DMS53 treated with DMSO at 0.1 percent for 48 hours (cell line): ENCODE results near the gene RANBP9.

Source experiments
- DNase-seq: peaks from one replicate; lab custom pipeline; 2025; ENCODE audit not compliant: unreplicated experiment; lab: John Stamatoyannopoulos, UW

The RANBP9 gene

DNA sequence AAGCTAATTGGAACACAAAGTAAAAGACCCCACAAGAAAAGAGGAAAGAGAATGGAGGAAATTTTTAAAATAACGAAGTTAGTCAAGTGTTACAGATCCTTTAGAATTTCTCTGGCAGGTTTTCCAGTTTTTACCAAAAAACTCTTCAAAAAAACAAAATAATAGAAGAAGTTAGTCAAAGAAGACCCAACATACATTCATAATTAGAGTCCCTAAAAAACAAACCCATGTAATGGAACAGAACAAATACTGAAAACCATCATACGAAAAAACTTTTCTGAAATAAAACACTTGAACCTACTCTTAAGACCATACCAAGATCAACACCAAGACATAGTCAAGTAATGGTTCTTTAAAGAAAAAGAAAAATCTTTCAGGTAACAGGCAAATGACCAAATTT lies 31.6 kb downstream of the RANBP9 start:
- no peak for DNase-seq

DNA sequence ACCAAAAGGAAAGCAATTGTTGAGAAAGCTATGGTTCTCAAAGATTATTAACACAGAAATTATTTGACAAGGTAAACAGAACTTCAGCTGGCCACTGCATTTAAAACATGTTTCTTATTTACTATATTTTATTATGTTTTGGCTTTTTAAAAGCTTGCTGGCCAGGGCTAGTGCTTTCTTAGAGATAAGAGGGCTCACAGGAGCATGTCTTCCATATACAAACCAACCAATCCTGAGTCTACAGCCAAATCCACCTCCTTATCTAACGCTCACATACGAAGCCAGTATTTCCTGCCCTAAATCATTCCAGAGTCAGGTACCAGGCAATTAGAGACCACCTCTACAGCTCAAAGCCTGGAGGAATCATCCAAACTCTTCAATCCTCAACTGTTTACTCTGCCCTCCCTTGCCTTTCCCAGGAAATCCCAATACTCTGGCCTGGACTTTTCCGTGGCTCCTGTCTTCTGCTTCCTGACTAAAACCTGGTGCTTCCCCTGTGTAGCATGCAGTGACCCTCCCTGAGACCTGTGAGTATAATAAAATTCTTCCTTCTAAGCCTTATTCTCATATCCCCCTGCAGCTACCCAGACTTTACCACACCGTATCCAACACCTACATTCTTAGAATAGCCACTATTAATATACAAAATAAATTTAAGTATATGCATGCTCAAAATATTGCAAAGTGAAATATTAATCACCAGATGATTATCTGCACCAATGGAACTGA lies 33.2 kb downstream of the RANBP9 start:
- DNase-seq, result no peak

DNA sequence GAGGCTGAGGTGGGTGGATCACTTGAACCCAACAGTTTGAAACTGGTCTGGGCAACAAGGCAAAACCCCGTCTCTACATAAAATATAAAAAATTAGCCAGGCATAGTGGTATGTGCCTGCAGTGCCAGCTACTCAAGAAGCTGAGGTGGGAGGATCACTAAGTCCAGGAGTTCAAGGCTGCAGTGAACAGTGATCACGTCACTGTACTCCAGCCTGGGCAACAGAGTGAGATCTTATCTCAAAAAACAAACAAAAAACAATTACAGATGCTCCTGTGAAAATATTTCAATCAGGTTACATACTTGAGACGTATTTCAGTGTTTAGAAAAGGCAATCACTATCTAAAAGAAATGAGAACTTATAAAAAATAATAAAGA lies 33.8 kb downstream of the RANBP9 start:
- no peak for DNase-seq

DNA sequence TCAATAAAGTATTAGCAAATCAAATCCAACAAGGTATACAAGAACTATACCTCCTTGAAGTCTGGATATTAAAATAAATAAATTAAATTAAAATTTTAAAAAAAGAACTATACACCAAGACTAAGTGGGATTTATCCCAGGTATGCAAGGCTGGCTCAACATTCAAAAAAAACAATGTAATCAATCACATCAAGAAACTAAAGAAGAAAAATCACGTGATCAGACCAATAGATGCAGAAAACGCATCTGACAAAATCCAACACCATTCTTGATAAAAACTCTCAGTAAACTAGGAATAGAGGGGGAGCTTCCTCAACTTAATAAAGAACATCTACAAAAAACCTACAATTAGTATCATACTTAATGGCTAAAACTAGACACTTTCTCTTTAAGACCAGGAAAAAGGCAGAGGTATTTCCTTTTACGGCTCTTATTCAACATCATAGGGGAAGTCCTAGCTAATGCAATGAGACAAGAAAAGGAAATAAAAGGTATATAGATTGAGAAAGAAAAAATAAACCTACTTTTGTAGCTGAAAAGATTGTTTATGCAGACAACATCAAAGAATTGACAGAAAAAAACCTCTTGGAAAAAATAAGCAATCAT lies 35.0 kb downstream of the RANBP9 start:
- no peak for DNase-seq

DNA sequence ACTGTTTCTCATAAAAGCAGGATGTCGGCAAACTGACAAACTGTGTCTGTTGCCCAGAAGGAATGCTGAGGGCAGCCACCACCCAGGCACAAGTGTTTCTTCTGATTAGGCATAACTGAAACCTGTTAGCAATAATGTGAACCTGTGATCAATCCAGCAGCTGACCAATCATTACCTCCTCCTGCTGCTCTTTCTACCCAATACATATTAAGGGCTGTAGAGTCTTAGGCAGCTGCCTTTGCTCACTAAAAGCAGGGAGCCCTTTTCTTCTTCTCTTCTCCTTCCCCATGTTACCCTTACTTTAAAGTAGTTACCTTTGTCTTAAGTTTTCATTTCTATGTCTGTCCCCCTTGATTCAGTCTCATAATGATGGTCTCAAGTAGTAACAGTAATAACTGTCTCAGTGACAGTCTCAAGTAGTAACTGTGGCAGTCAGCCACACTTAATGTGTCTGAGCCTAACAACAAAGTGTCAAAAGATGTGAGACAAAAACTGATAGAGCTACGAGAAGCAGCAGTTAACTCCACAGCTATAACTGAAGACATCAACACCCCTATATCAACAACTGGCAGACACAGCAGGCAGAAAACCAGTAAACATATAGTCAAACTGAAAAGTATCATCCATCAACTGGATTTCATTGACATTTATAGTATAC lies 37.0 kb downstream of the RANBP9 start:
- DNase-seq, result no peak

DNA sequence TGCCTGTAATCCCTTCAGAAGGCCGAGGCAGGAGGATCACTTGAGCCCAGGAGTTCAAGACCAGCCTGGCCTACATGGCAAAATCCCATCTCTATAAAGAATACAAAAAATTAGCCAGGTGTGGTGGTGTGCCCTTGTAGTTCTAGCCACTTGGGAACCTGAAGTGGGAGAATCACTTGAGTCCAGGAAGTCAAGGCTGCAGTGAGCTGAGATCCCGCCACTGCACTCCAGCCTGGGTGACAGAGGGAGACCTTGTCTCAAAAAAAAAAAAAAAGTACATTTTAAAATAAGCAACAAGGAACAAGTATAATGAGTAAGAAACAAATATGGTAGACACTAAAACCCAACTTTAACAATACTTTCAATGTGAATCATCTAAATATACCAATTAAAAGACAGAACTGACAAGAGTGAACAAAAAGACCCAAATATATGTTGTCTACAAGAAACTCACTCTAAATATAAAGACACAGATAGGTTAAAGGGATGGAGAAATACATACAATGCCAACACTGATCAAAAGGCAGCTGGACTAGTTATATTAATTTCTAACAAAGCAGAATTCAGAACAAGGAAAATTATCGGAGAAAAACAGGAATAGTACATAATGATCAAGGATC lies 37.7 kb downstream of the RANBP9 start:
- no peak for DNase-seq

DNA sequence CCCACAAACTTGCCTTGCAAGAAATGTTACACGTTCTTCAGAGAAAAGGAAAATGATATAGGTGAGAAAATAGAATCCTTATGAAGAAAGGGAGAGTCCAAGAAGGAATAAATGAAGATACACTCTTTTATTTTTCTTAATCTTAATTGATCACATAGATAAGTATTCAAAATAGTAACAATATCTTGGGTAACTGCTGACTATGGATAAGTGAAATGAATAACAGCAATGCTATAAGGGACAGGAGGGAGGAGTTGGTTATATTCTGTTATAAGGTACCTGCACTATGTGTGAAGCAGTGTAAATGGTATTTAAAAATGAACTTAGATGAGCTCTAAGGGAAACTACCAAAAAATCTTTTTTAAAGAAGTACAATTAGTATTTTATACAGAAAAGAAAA lies 38.3 kb downstream of the RANBP9 start:
- no peak for DNase-seq

DNA sequence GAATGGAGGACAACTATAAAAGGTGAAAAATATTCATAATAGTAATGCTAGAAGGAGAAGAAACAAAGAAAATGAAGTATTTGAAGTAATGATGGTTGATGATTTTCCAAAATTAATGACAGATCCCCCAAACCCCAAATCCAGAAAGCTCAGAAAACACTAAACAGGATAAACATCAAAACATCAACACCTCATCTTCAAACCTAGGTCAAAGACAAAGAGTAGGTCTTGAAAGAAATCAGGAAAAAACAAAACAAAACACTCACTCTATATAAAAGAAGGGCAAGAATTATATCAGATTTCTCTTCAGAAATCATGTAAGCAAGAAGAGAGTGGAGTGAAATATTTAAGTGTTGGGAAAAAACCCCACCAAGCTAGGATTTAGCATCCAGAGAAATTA lies 38.7 kb downstream of the RANBP9 start:
- no peak for DNase-seq

DNA sequence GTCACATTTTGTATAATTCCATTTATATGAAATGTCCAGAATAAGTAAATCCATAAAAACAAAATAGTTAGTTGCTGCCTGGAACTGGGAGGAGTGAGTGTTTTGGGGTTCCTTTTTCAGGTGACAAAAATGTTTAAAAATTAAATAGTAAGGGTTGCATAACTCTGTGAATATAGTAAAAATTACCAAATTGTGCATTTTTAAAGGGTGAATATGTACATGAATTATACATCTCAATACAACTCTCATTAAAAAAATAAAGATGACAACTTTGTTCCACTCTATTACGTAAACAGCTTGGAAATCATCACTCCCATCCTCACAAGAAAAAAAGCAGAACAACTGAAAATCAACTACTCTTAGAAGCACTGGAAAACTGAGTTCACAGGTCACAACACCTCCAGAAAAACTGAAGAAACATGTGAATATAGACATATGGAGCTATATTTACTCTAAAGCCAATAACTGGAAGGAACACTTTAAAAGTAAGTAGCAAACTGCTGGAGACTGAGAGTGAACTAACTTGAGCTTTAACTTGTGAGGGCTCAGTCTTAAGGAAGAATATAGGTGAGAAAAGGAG lies 40.0 kb downstream of the RANBP9 start:
- DNase-seq, result no peak

DNA sequence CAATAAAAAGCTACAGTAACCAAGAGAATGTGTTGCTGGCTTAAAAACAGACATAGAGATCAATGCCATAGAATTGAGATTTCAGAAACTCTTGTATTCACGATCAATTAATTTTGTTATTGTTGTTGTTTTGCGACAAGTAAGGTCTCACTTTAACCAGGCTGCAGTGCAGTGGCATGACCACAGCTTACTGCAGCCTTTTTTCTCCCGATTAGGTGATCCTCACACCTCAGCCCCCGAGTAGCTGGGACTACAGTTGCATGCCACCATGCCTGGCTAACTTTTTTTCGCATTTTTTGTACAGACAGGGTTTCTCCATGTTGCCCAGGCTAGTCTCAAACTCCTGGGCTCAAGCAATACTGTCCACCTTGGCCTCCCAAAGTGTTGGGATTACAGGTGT lies 42.2 kb downstream of the RANBP9 start:
- no peak for DNase-seq

DNA sequence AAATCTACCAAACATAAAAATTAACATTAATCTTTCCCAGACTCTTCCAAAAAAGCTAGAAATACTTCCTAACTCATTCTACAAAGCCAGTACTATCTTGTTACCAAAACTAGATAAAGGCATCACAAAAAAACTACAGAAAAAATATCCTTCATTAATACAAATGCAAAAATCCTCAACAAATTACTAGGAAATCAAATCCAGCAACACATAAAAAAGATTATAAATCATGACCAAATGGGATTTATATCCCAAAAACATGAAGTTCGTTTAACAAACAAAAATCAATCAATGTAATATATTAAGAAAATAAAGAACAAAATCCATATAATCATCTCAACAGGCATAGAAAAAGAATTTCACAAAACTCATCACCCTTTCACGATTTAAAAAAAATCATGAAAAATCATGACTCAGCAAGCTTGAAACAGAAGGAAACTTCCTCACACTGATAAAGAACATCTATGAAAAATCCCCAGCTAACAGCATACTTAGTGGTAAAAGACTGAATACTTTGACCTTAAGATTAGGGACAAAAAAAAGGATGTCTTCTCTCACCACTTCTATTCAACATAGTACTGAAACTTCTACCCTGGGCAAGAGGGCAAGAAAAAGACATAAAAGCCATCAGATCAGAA lies 43.2 kb downstream of the RANBP9 start:
- DNase-seq, result no peak

DNA sequence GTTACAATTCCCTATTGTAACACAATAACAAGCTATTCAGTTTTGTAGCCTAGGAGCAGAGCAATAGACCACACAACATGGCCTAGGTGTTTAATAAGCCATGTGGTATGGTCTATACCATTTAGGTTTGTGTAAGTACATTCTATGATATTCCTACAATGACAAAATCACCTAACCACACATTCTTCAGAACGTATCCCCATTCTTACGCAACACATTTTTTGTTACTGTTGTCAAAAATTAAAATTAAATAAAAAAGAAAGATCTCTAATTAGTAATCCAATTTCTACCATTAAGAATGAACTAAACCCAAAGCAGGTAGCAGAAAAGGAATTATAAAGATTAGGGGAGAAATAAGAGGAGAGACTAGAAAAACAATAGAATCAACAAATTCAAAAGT lies 44.0 kb downstream of the RANBP9 start:
- DNase-seq, result no peak

DNA sequence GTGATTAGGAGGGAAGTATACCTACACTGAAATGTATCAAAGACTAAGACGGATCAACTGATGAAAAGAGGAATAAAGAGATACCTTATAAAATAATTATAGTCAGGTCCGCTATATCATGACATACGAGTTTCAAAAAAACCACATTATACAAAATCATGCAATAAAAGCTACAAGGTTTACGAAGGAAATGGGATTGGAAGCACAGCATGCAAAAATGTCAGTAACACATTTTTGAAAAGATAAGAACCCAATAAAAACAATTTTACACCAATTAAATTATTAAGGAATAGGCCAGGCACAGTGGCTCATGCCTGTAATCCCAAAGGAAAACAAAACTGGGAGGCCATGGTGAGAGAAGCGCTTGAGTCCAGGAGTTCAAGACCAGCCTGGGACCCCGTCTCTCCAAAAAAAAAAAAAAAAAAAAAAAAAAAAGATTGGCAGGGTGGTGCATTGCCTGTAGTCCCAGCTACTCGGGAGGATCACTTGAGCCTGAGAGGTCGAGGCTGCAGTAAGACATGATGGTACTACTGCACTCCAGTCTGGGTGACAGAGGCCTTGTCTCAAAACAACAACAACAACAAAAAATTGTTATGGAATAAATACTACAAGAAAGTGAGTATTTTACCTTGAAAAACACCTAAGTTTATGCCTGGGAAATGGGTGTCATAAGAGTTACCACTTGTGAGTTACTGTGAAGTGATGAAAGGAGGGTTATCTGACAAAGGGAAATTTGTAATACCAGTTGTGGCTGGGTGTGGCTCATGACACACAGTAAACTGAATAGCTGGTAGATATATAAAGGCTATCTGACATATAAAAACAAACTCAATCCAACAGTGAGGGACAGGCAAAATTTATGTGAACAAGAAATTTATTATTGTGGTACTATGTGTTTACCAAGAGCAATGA lies 45.2 kb downstream of the RANBP9 start:
- DNase-seq, result no peak

DNA sequence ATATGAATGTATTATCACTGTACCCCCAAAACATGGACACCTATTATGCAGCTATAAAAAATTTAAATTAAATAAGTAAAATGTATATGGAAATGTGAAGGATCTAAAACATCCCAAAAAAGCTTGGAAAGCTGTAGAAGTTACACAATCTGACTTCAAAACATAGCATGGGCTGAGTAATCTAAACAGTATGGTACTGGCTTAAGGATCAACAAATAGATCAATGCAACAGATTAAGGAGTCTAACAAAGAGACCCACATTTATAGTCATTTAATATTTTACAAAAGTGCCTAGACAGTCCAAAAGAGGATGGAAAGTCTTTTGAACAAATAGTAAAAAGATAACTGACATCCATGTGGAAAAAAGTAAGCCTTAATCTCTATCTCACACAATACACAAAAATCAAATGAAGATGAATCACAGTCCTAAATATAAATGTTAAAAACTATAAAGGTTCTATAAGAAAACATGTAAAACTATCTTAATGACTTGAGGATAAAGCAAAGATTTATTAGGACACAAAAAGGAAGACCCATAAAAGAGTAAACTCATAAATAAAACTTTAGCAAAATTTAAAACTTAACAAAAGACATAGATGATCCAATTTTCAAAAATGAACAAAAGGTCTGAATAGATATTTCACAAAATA lies 46.8 kb downstream of the RANBP9 start:
- no peak for DNase-seq

DNA sequence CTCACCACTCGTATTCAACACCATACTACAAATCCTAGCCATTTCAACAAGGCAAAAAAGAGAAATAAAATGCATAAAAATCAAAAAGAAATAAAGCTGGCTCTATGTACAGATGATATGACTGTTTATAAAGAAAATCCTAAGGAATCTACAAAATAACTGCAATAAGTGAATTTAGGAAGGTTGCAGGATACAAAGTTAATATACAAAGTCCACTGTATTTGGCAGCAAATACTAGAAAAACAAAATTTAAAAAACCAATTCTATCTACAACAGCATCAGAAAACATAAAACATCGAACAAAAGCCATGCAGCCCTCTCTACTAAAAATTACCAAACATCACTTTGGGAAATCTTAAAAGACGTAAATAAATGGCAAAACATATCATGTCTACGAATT lies 47.6 kb downstream of the RANBP9 start:
- no peak for DNase-seq

DNA sequence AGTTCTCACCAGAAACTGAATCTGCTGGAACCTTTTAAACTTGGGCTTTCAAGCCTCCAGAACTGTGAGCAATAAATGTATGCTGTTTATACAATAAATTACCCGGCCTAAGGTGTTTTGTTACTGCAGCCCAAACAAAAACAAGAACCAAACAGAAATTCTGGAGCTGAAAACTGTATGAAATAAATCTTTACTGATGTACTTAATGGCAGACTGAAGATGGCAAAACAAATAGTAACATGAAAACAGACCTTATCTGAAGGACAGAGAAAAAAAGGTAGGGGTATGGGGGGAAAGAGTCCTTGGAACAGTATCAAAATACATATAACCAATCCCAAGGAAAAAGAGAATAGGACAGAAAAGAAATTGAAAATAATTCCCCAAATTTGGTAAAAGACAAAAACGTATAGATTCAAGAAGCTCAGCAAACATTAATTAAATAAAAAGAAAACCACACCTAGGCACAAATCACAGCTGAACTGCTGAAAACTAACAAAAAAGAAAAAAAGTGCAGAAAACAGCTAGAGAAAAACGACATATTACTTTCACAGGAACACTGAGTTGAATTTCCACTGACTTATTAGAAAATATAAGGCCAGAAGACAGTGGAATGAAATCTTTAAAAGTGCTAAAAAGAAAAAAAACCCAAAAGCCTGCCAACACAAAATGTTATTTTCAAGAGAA lies 48.8 kb downstream of the RANBP9 start:
- DNase-seq, result no peak

DNA sequence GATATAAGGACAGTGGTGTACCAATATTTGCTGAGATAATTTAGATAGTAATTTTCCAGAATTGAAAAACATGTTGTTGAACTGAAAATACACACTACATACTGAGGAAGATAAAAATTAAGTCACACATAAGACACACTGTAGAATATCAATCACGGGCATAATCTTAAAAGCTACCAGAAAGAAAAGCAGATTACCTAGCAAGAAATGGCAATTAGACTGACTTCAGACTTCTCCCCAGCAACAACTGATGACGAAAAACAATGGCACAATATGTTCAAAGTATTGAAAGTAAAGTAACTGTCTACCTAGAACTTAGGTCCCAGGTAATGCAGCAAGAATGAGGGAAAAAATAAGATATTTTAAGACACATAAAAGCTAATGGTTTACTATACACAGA lies 50.0 kb downstream of the RANBP9 start:
- no peak for DNase-seq

DNA sequence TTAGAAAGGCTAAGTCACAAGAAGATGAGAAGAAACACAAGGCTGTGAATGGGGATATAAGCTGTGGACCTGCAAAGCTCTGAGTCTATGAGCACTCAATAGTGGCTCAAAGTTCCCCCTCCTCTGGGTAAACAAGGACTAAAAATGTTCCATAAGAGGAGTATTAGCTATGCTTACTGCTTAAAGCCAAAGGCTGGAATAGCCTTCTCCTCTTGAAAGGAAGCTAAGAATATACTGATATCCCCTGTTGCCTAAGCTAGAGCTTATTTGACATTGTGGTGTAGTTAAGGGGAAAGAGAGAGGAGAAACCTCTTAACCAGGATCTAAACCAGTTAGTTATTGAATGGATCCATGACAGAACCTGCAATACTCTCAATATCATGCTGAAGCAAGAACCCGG lies 50.7 kb downstream of the RANBP9 start:
- no peak for DNase-seq

DNA sequence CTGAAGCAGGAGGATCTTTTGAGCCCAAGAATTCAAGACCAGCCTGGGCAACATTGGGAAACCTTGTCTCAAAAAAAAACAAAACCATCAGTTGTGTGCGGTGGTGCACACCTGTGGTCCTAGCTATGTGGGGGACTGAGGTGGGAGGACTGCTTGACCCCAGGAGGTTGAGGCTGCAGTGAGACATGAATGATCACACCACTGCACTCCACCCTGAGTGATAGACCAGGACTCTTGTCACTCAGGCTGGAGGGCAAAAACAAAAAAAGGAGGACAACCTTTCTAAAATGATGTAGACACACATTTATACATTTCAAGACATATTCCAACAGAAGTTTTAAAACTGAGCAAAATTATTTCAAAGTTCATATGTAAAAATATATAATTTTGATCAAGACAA lies 51.4 kb downstream of the RANBP9 start:
- DNase-seq, result no peak
